Epithelial cell of esophagus (primary cell): ENCODE data around the gene DRC3.
"Not testable (repeated sequence)": the region's sequence is repeated elsewhere in the genome, so short reads cannot be mapped to it uniquely, and the experiment has no call there.

Experiments
- DNase-seq: peaks from one replicate; pipeline ENCODE4 v3.0.0; 2010; ENCODE audit warnings: low read depth
- H3K4me3 ChIP-seq: 2 replicates; pipeline ENCODE4 v1.5.1; 2011; ENCODE audit warnings: mild to moderate bottlenecking, low read length, control low read depth
- TF ChIP-seq, protein P1 (sequence below): IDR thresholded peaks from 2 replicates; pipeline ENCODE4 v1.5.1; 2011; ENCODE audit warnings: low read depth, mild to moderate bottlenecking, low read length, control low read depth, inconsistent platforms; ENCODE audit not compliant: insufficient read depth; ENCODE audit errors: missing control alignments

DRC3 gene

DNA sequence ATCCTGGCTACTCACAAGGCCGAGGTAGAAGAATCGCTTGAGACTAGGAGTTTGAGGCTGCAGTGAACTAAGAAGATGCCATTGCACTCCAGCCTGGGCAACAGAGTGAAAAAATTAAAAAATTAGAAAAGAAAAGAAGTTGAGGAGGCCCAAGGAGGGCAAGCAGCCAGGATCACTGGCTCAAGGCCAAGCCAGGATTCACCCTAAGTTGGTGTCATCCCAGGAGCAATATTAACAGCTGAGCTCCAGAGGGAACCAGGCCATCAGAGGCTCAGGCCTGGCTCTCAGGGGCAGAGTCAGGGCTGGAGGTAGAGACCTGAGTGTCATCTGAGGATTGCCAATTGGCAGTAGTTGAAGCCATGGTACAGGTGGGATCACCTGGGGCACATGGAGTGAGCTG is 20.7 kb downstream of the DRC3 start:
- TF ChIP-seq, protein P1, sequence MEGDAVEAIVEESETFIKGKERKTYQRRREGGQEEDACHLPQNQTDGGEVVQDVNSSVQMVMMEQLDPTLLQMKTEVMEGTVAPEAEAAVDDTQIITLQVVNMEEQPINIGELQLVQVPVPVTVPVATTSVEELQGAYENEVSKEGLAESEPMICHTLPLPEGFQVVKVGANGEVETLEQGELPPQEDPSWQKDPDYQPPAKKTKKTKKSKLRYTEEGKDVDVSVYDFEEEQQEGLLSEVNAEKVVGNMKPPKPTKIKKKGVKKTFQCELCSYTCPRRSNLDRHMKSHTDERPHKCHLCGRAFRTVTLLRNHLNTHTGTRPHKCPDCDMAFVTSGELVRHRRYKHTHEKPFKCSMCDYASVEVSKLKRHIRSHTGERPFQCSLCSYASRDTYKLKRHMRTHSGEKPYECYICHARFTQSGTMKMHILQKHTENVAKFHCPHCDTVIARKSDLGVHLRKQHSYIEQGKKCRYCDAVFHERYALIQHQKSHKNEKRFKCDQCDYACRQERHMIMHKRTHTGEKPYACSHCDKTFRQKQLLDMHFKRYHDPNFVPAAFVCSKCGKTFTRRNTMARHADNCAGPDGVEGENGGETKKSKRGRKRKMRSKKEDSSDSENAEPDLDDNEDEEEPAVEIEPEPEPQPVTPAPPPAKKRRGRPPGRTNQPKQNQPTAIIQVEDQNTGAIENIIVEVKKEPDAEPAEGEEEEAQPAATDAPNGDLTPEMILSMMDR = no peak
- DNase-seq = no peak
- H3K4me3 ChIP-seq = no peak overlapping the region

GRCh38 chr17:17993852-17994251 is 21.2 kb downstream of the DRC3 start:
- H3K4me3 ChIP-seq = no peak overlapping the region
- DNase-seq = no peak
- TF ChIP-seq, protein P1 = no peak

DNA sequence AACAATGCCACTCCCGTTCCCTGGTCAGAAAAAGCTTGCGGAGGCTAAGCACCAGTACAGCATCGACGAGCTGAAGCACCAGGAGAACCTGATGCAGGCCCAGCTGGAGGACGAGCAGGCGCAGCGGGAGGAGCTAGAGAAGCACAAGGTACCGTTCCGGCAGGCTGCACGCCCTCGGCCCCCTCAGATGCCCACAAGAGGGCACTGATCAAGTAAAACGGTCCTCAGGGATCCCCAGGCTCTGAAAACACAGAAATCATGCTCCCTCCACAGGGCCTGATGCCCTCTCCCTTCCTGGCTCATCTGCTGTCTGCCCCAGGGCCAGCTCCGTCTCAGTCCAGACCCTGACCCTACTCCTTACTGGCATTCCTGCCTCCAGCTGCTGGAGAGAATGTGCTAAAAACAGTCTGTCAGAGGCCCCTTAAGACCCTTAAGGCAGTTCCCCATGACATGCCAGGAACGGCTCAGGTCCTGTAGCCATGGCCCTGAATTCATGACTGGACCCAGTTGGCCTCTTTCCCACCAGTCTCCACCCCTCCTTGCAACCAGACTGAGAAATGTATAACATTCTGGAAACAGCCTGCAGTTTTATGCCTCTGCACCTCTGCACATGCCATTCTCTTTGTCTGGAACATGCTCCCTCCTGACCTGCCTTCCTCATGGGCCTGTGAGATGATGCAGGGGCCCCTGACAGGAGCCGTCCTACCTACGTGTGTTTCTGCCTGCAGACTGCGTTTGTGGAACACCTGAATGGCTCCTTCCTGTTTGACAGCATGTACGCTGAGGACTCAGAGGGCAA is 21.8 kb downstream of the DRC3 start:
- no peak overlapping the region for H3K4me3 ChIP-seq
- peak; percentile 46 for DNase-seq
- TF ChIP-seq, protein P1 = no peak

GRCh38 chr17:17995887-17996286 is 23.2 kb downstream of the DRC3 start:
- not testable (repeated sequence) for H3K4me3 ChIP-seq, DNase-seq

GRCh38 chr17:17998934-17999333 is 26.3 kb downstream of the DRC3 start:
- H3K4me3 ChIP-seq = no peak overlapping the region
- no peak for DNase-seq
- TF ChIP-seq, protein P1 = no peak

GRCh38 chr17:17999364-18000029 is 26.8 kb downstream of the DRC3 start:
- H3K4me3 ChIP-seq = no peak overlapping the region
- TF ChIP-seq, protein P1 = no peak
- DNase-seq = peak; percentile 37

DNA sequence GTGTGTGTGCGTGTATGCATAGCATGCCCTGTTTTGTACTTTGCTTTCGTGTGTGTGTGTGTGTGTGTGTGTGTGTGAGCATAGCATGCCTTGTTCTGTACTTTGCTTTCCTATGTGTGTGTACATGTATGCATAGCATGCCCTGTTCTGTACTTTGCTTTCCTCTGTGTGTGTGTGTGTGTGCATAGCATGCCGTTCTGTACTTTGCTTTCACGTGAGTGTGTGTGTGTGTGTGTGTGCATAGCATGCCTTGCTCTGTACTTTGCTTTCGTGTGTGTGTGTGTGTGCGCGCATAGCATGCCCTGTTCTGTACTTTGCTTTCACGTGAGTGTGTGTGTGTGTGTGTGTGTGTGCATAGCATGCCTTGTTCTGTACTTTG is 27.4 kb downstream of the DRC3 start:
- TF ChIP-seq, protein P1 = no peak
- no peak overlapping the region for H3K4me3 ChIP-seq
- no peak for DNase-seq
